ENCODE data around the gene CLEC7A.

- TF ChIP-seq EZH2 (IDR thresholded peaks at IDR 0.05; ENCODE audit: borderline replicate concordance) = no peak
- no peak for TF ChIP-seq CTCF (IDR thresholded peaks at IDR 0.05; ENCODE audit: poor library complexity)
Measured at GRCh38 chr12:10151621-10152020, 21.6 kb upstream of the CLEC7A start.

Data from hepatocyte (in vitro differentiated cells).